ENCODE results near the gene TNNI2.

Gene TNNI2

DNA sequence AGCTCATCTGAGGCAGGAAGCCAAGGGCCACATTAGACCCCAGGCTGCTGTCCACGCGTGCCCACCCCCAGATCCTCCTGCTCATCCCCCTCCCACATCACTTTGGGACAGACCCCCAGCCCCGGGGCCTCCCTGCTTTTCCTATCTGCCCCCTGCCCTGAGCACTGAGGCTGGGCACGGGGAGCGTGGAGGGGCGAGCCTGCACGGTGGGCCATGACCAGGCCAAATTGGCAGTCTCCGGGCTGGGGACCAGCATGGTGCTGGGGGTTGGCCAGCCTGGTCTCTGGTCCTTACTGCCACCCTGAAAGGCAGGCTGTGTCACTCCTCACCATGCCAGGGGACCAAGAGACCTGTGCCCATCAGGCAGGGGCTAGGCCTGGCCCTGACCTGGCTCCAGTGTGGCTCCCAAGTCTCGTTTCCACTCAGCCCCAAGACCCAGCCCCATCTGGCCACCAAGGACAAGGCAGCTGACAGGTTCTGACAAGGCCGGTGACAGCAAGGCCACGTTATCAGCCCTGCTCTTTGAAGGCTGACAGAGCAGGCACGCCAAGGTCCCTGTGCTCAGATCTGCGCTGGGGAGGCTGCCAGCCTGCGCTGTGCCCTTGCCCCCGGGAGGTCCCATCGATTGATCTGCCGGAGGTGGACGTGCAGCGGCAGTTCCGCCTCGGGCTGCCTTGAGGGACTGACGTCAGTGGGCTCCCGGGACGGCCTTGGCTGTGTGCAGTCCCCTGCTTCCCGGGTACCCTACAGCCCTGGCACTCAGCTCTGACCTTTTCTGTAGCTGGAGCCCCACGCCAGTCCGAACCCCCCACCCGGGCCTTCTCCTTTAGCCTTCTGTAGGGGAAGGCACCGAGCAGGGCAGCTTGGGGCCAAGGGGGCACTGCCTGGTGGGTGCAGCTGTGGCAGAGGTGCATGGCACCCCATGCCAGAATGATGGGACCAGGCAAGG is 3.6 kb downstream of the TNNI2 start:
- no peak overlapping the region for H3K4me3 ChIP-seq (ENCODE audit: low read depth, low read length)
- TF ChIP-seq, protein P1, sequence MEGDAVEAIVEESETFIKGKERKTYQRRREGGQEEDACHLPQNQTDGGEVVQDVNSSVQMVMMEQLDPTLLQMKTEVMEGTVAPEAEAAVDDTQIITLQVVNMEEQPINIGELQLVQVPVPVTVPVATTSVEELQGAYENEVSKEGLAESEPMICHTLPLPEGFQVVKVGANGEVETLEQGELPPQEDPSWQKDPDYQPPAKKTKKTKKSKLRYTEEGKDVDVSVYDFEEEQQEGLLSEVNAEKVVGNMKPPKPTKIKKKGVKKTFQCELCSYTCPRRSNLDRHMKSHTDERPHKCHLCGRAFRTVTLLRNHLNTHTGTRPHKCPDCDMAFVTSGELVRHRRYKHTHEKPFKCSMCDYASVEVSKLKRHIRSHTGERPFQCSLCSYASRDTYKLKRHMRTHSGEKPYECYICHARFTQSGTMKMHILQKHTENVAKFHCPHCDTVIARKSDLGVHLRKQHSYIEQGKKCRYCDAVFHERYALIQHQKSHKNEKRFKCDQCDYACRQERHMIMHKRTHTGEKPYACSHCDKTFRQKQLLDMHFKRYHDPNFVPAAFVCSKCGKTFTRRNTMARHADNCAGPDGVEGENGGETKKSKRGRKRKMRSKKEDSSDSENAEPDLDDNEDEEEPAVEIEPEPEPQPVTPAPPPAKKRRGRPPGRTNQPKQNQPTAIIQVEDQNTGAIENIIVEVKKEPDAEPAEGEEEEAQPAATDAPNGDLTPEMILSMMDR (IDR thresholded peaks at IDR 0.05; ENCODE audit: low read depth, low read length) = no peak

- no peak overlapping the region for H3K4me3 ChIP-seq (ENCODE audit: low read depth, low read length)
- TF ChIP-seq, protein P1 (IDR thresholded peaks at IDR 0.05; ENCODE audit: low read depth, low read length) = no peak
Measured at GRCh38 chr11:1843098-1843473, 4.3 kb downstream of the TNNI2 start.

GRCh38 chr11:1843796-1844195 is 5.0 kb downstream of the TNNI2 start:
- H3K4me3 ChIP-seq (ENCODE audit: low read depth, low read length) = no peak overlapping the region
- TF ChIP-seq, protein P1 (IDR thresholded peaks at IDR 0.05; ENCODE audit: low read depth, low read length) = no peak

GRCh38 chr11:1844221-1845094 is 5.7 kb downstream of the TNNI2 start:
- TF ChIP-seq, protein P1 (IDR thresholded peaks at IDR 0.05; ENCODE audit: low read depth, low read length) = no peak
- H3K4me3 ChIP-seq (ENCODE audit: low read depth, low read length) = no peak overlapping the region

- TF ChIP-seq, protein P1 (IDR thresholded peaks at IDR 0.05; ENCODE audit: low read depth, low read length) = no peak
- H3K4me3 ChIP-seq (ENCODE audit: low read depth, low read length) = no peak overlapping the region
Measured at GRCh38 chr11:1845095-1845429, 6.3 kb downstream of the TNNI2 start.

DNA sequence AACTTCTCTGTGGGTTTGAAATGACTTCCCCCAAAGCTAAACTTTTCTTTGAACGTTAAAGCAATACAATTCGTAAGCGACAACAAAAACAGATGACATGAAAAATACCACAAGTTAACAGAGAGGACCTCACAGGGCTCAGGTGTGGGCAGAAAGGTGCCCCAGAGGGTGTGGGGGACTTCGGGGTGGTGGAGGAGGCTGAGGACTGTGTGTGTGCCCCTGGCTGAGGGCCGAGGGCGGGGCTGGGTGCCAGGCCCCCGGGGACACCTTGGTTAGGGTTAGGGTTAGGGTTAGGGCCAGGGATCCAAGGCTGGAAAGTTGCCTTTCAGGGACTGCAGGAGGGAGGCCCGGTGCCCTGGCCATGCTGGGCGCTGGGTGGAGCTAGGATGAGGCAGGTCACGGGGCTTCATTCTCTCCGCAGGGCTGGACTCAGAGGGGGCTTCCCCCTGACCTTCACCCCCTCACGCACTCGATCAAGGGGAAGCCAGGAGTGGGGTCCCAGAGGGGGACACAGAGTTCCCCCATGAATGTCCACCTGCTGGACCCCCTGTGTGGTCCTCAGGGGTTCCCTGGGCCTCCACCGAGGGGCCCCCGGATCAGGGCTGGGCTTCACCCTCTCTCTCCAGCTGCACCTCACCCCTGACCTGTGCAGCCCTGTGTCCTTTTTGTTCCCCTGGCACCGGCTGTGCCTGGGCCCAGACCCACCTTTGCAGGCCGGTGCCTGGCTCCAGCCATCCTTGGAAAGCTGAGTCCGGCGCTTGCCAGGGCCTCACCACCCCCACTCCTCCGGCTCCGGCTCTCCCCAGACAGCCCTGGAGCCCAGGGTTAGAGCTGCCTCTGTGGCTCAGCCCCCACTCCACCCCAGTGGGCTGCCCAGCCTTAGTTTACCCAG is 7.0 kb downstream of the TNNI2 start:
- H3K4me3 ChIP-seq (ENCODE audit: low read depth, low read length) = no peak overlapping the region
- TF ChIP-seq, protein P1 (IDR thresholded peaks at IDR 0.05; ENCODE audit: low read depth, low read length) = no peak
